ENCODE results near the gene USP47. TPM values are rescaled to one million over a fixed set of nuclear protein-coding genes. Genes with fewer than 3 reads are reported as not detected.

The USP47 gene
- total and polyA plus RNA-seq, 2 experiments from 2014 or later, result 16.3 to 36.7 TPM

- no peaks in the 10 kb centered on the region for H3K9me2 ChIP-seq (ENCODE audit: insufficient read depth)
- H4K20me1 ChIP-seq (replicated peaks; ENCODE audit: insufficient read depth), result no peaks in the 10 kb centered on the region
- TF ChIP-seq POLR2AphosphoS5 (IDR thresholded peaks at IDR 0.05; ENCODE audit: low read depth) (no peak), EZH2 (IDR thresholded peaks at IDR 0.05; ENCODE audit: low read depth, unreplicated experiment) (no peak), CREB1 (CRISPR knock-in tag; IDR thresholded peaks at IDR 0.05; ENCODE audit: low read depth) (no peak), EZH2phosphoT487 (IDR thresholded peaks at IDR 0.05; ENCODE audit: unreplicated experiment) (no peak), STAT1 (IDR thresholded peaks at IDR 0.05; ENCODE audit: unreplicated experiment) (no peak), ZNF331 (CRISPR knock-in tag; IDR thresholded peaks at IDR 0.05; ENCODE audit: low read depth) (no peak), ZNF462 (CRISPR knock-in tag; IDR thresholded peaks at IDR 0.05) (no peak), ZNF114 (CRISPR knock-in tag; IDR thresholded peaks at IDR 0.05) (no peak), CTCF (conservative IDR thresholded peaks at IDR 0.05; ENCODE audit: low read depth in 2 of 2) (no peak)
- TF ChIP-seq, protein P1, sequence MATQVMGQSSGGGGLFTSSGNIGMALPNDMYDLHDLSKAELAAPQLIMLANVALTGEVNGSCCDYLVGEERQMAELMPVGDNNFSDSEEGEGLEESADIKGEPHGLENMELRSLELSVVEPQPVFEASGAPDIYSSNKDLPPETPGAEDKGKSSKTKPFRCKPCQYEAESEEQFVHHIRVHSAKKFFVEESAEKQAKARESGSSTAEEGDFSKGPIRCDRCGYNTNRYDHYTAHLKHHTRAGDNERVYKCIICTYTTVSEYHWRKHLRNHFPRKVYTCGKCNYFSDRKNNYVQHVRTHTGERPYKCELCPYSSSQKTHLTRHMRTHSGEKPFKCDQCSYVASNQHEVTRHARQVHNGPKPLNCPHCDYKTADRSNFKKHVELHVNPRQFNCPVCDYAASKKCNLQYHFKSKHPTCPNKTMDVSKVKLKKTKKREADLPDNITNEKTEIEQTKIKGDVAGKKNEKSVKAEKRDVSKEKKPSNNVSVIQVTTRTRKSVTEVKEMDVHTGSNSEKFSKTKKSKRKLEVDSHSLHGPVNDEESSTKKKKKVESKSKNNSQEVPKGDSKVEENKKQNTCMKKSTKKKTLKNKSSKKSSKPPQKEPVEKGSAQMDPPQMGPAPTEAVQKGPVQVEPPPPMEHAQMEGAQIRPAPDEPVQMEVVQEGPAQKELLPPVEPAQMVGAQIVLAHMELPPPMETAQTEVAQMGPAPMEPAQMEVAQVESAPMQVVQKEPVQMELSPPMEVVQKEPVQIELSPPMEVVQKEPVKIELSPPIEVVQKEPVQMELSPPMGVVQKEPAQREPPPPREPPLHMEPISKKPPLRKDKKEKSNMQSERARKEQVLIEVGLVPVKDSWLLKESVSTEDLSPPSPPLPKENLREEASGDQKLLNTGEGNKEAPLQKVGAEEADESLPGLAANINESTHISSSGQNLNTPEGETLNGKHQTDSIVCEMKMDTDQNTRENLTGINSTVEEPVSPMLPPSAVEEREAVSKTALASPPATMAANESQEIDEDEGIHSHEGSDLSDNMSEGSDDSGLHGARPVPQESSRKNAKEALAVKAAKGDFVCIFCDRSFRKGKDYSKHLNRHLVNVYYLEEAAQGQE (IDR thresholded peaks at IDR 0.05; ENCODE audit: unreplicated experiment), result no peak
- H2AFZ ChIP-seq, result no peak overlapping the region
- ATAC-seq (no peak), DNase-seq (ENCODE audit: low spot score) (no peak)
- peaks cover 18% of the 10 kb centered on the region for H3K4me1 Mint-ChIP-seq
- no peaks in the 10 kb centered on the region for H3K27me3 ChIP-seq (ENCODE audit: insufficient read depth)
- H3F3A ChIP-seq (replicated peaks; ENCODE audit: low read depth), result no peaks in the 10 kb centered on the region
- H3K27me3 Mint-ChIP-seq (ENCODE audit: insufficient read depth, low read depth, poor library complexity), result peaks cover 3% of the 10 kb centered on the region
- H3K4me3 Mint-ChIP-seq, result no peak overlapping the region
- H3K36me3 ChIP-seq (ENCODE audit: insufficient read depth), result no peaks in the 10 kb centered on the region
- H3K36me3 Mint-ChIP-seq (ENCODE audit: low read depth), result peaks cover 7% of the 10 kb centered on the region; the same call in 2 of the 3 replicates
- peaks cover 13% of the 10 kb centered on the region; the same call in 1 of the 2 replicates for H3K4me1 ChIP-seq (ENCODE audit: insufficient read depth)
- no peaks in the 10 kb centered on the region; the same call in 2 of the 3 replicates for H3K9me3 Mint-ChIP-seq
- H3K79me2 ChIP-seq (replicated peaks; ENCODE audit: insufficient read depth), result no peaks in the 10 kb centered on the region
- no peak overlapping the region for H3K27ac Mint-ChIP-seq
- H3K27ac ChIP-seq (ENCODE audit: low read depth), result no peak overlapping the region
- no peak overlapping the region for H3K4me3 ChIP-seq
- H3K4me2 ChIP-seq, result no peak overlapping the region
These were observed 139.6 kb downstream of the USP47 start for GRCh38 chr11:11981364-11981763.
